ENCODE results near the gene EIF1.

- TF ChIP-seq CTCF (IDR thresholded peaks at IDR 0.05) (no peak), POLR2A (IDR thresholded peaks at IDR 0.05) (no peak), POLR2AphosphoS5 (IDR thresholded peaks at IDR 0.05) (no peak)
Observed at GRCh38 chr17:41734949-41735313, 46.2 kb downstream of the EIF1 start.
